Right cardiac atrium (tissue), 5 donors: Measurements from ENCODE around the gene LIMA1. TPM values are rescaled to one million over a fixed set of nuclear protein-coding genes. Genes with fewer than 3 reads are reported as not detected.
"Not testable (repeated sequence)": the region's sequence is repeated elsewhere in the genome, so short reads cannot be mapped to it uniquely, and the experiment has no call there.

Experiments
- ATAC-seq, 2 donors: fragments of 200-7000 bp; cut with Tn5 transposase; one replicate each; pipeline versions ENCODE4 v1.8.0 to v1.9.1; 2020; ENCODE audit warnings: moderate library complexity in 2 of 2, mild to moderate bottlenecking in 1 of 2
- DNase-seq, 3 donors: peaks; one replicate each; pipeline ENCODE4 v3.0.0-alpha.2; 2020
- H3K27ac ChIP-seq: one replicate; pipeline ENCODE4 v1.5.1; 2013; ENCODE audit warnings: mild to moderate bottlenecking, low read length, control low read depth, moderate library complexity
- H3K27me3 ChIP-seq: one replicate; pipeline ENCODE4 v1.6.1; 2013; ENCODE audit not compliant: control insufficient read depth, insufficient read depth
- H3K4me1 ChIP-seq: one replicate; pipeline ENCODE4 v1.6.1; 2013; ENCODE audit warnings: low read length; ENCODE audit not compliant: control insufficient read depth, insufficient read depth
- H3K4me3 ChIP-seq: one replicate; pipeline ENCODE4 v1.5.1; 2013; ENCODE audit warnings: low read length, control low read depth
- H3K9me3 ChIP-seq: one replicate; pipeline ENCODE4 v1.6.1; 2013; ENCODE audit warnings: low read length; ENCODE audit not compliant: control insufficient read depth
- WGBS: extraction: QIAGEN DNeasy Blood & Tissue Kit; methylation state at CpG from one replicate; pipeline ENCODE4 v1.1.7; 2013; 5-methylcytosine and 5-hydroxymethylcytosine counted together
- intact Hi-C, 4 donors: fragments of 100-400 bp; cut with DNase I; formaldehyde crosslinking; loops; one replicate each; pipeline versions ENCODE4 v1.11.0 to v1.14.0; 2022 to 2023
- polyA plus RNA-seq: library from polyadenylated mRNA; stranded (reverse); fragments of 200-250 nt; gene quantifications from one replicate; pipeline ENCODE4 v1.2.3, GENCODE V29; 2013
- total RNA-seq, 4 donors: library from RNA; stranded (reverse); fragmentation: NEBNext Ultra II Directional; extraction: Animal tissue kit (Norgen Biotek cat#: 25700); gene quantifications; one replicate each; pipeline ENCODE4 v1.2.1, GENCODE V29; 2021
- donor health status: healthy with polysubstance abuse.
- donor health status: DM: no; HTN: yes; CAD: no.
- donor health status: DM: no; HTN: no; CAD: no.
- donor health status: DM: no; HTN: yes; CAD: no; lungs with severe emphysema.
- donor health status: DM: yes; HTN: yes; CAD: no.

LIMA1 gene
- total and polyA plus RNA-seq, 5 donors: 19.9 to 33.5 (median 22.3) TPM

GRCh38 chr12:50247665-50248064 lies 35.7 kb downstream of the LIMA1 start:
- DNase-seq, intact Hi-C loops, H3K27me3 ChIP-seq, H3K4me3 ChIP-seq, H3K9me3 ChIP-seq, ATAC-seq: not testable (repeated sequence)
- Histone ChIP-seq H3K4me1 (peaks cover 13% of the 10 kb centered on the region), H3K27ac (peak overlapping the region; percentile 50)
- WGBS: 77% methylated on average over 9 of the region's 9 CpGs

DNA sequence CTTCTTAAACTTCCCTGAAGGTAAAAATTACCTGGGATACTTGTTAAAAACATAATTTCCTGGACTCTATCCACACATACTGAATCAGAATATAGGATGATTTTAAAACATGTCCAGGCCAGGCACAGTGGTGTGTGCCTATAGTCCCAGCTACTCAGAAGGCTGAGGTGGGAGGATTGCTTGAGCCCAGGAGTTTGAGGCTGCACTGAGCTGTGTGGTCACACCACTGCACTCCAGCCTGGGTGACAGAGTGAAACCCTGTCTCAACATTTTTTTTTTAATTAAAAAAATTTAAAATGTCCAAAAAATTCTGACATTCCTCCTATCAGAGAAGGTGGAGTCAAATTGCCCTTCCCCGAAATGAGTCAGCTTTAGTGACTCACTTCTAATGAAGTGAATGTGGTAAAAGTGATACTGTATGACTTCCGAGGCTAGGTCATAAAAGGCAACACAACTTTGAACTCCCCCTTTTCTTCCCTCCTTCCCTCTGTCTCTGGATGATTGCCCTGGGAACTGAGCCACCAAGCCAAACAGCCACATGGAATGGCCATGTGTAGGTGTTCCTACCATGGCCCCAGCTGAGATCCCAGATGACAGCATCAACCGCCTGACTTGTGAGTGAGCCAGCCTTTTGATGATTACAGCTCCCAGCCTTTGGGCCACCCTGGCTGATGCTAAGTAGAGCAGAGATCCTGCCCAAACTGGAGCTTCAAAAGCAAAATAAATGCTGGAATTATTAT lies 36.3 kb downstream of the LIMA1 start:
- DNase-seq: peak; percentile 73 to 80 (median 75)
- peak; percentile 81 to 85 for ATAC-seq
- intact Hi-C loops: no loop called here
- no peaks in the 10 kb centered on the region for H3K27me3 ChIP-seq
- H3K4me3 ChIP-seq: no peak overlapping the region
- H3K27ac ChIP-seq: peak overlapping the region; percentile 74
- no peaks in the 10 kb centered on the region for H3K9me3 ChIP-seq
- WGBS: 37% methylated on average over 3 of the region's 3 CpGs
- H3K4me1 ChIP-seq: peaks cover 15% of the 10 kb centered on the region

- DNase-seq (no peak), ATAC-seq (no peak)
- 76% methylated on average over 7 of the region's 7 CpGs for WGBS
- intact Hi-C loops: no loop called here
- Histone ChIP-seq H3K27ac (peak overlapping the region; percentile 74), H3K27me3 (no peaks in the 10 kb centered on the region), H3K4me1 (peaks cover 15% of the 10 kb centered on the region), H3K4me3 (no peak overlapping the region), H3K9me3 (no peaks in the 10 kb centered on the region)
Observed at GRCh38 chr12:50246197-50246865, 37.0 kb downstream of the LIMA1 start.

DNA sequence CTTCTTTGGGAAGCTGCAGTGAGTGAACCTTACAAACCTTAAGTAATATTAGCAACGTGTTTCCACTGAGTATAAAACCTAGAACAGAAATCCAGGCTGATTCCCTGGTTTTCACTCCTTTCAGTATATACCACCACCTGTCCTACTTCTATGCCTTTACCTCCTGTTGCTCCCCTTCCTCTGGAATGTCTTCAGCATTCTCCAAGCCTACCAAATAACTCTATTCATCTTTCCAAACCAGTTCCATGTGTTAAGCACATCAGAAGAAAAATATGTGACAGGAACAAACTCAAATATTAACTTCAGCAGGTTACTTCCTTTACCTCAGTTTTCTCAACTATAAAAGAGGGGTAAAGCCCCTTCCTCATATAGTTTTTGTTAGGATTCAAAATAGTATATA lies 39.8 kb downstream of the LIMA1 start:
- no peak for DNase-seq
- intact Hi-C loops: no loop called here
- H3K4me3 ChIP-seq: no peak overlapping the region
- H3K27me3 ChIP-seq: no peaks in the 10 kb centered on the region
- H3K27ac ChIP-seq: peak overlapping the region; percentile 72
- H3K9me3 ChIP-seq: no peaks in the 10 kb centered on the region
- ATAC-seq: no peak
- peaks cover 10% of the 10 kb centered on the region for H3K4me1 ChIP-seq
- 56% methylated on average over 1 of the region's 1 CpG for WGBS

DNA sequence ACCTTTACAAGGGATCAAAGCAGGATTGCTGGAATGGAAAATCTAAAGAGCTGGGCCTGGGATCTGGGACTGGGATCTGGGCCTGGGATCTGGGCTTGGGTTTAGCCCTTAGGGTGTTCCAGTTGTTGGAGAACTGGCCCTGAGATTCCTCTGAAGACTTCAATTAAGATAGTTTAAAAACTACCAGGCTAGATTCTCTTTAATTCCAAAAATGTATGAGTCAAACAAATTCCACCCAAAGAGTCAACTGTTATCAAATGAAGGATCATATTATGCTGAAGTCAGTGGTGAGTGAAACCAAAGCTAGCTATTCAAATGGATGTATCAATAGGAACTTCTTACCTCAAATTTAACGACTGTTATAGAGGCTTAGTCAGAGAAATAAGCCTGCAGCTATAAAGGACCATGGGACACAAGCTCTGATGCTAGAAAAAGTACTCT lies 40.5 kb downstream of the LIMA1 start:
- Histone ChIP-seq H3K4me1 (peaks cover 10% of the 10 kb centered on the region), H3K27me3 (no peaks in the 10 kb centered on the region), H3K9me3 (no peaks in the 10 kb centered on the region), H3K27ac (peak overlapping the region; percentile 88), H3K4me3 (no peak overlapping the region)
- intact Hi-C loops: no loop called here
- DNase-seq (no peak), ATAC-seq (no peak)
- WGBS: 83% methylated on average over 1 of the region's 1 CpG

DNA sequence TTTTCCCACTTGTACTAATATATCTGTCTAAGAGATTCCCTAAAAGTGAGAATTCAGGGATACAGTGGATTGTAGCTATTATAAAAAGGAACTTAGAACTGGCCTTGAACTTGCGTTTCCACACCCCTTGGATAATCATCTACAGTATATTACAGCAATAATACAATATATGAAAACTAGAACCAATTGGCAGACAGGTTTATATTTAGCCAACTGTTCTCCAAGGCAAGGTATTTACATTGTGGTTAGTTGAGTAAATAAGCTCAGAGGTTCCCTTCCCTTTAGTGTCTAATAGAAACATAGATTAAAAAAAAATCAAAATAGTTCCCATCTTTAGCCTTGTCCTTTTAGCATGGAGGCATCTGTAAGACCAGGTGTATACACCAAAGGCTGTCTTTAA lies 42.1 kb downstream of the LIMA1 start:
- Histone ChIP-seq H3K4me1 (peaks cover 5% of the 10 kb centered on the region), H3K27me3 (no peaks in the 10 kb centered on the region), H3K4me3 (no peak overlapping the region), H3K9me3 (no peaks in the 10 kb centered on the region), H3K27ac (no peak overlapping the region)
- intact Hi-C loops: no loop called here
- WGBS: 90% methylated on average over 1 of the region's 1 CpG
- no peak for ATAC-seq
- no peak for DNase-seq

- intact Hi-C loops: no loop called here
- Histone ChIP-seq H3K27me3 (no peaks in the 10 kb centered on the region), H3K27ac (no peak overlapping the region), H3K4me3 (no peak overlapping the region), H3K9me3 (no peaks in the 10 kb centered on the region), H3K4me1 (peaks cover 5% of the 10 kb centered on the region)
- ATAC-seq: peak in 1 of 2 donors; percentile 24
- WGBS: 37% methylated on average over 1 of the region's 1 CpG
- no peak for DNase-seq
Observed at GRCh38 chr12:50240792-50241114, 42.6 kb downstream of the LIMA1 start.

GRCh38 chr12:50240096-50240791 lies 43.1 kb downstream of the LIMA1 start:
- Histone ChIP-seq H3K4me1 (peaks cover 5% of the 10 kb centered on the region), H3K27ac (no peak overlapping the region), H3K4me3 (no peak overlapping the region), H3K27me3 (no peaks in the 10 kb centered on the region), H3K9me3 (no peaks in the 10 kb centered on the region)
- intact Hi-C loops: no loop called here
- WGBS: 70% methylated on average over 7 of the region's 7 CpGs
- DNase-seq: no peak
- ATAC-seq: no peak

DNA sequence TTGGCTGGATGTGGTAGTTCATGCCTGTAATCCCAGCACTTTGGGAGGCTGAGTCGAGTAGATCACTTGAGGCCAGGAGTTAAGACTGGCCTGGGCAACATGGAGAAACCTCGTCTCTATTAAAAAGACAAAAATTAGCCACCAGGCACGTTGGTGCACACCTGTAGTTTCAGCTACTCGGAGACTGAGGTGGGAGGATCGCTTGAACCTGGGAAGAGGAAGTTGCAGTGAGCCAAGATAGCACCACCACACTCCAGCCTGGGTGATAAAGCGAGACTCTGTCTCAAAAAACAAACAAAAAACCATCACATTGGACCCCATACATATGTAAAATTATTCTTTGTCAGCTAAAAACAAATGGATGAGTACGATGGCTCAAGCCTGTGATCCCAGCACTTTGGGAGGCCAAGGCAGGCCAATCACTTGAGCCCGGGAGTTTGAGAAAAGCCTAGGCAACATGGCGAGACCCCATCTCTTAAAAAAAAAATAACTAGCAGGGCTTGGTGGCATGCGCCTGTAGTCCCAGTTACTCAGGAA lies 43.9 kb downstream of the LIMA1 start:
- H3K4me1 ChIP-seq: peaks cover 5% of the 10 kb centered on the region
- no peak overlapping the region for H3K4me3 ChIP-seq
- WGBS: 91% methylated on average over 10 of the region's 10 CpGs
- DNase-seq (no peak), ATAC-seq (no peak)
- H3K9me3 ChIP-seq: no peaks in the 10 kb centered on the region
- no peak overlapping the region for H3K27ac ChIP-seq
- no peaks in the 10 kb centered on the region for H3K27me3 ChIP-seq
- intact Hi-C loops: no loop called here

- intact Hi-C loops: no loop called here
- DNase-seq (no peak), ATAC-seq (peak; percentile 48 to 64)
- H3K9me3 ChIP-seq: no peaks in the 10 kb centered on the region
- H3K27ac ChIP-seq: no peak overlapping the region
- H3K27me3 ChIP-seq: no peaks in the 10 kb centered on the region
- 75% methylated on average over 3 of the region's 3 CpGs for WGBS
- peaks cover 2% of the 10 kb centered on the region for H3K4me1 ChIP-seq
- H3K4me3 ChIP-seq: no peak overlapping the region
Observed at GRCh38 chr12:50234347-50234746, 49.0 kb downstream of the LIMA1 start.

DNA sequence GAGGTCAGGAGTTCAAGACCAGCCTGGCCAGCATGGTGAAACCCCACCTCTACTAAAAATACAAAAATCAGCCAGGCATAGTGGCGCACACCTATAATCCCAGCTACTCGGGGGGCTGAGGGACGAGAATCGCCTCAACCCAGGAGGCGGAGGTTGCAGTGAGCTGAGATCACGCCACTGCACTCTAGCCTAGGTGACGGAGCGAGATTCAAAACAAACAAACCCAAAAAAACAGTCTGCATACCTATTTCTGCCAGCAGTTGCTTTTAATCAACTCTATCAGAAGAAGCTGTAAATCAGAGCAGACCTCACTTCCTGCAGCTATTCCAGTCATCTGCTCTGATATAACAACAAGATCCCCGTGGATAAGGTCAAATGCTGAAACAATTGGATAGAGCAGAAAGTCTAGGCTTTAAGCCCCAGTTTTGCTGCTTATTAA lies 50.5 kb downstream of the LIMA1 start:
- 86% methylated on average over 9 of the region's 9 CpGs for WGBS
- Histone ChIP-seq H3K4me3 (no peak overlapping the region), H3K9me3 (no peaks in the 10 kb centered on the region), H3K4me1 (no peaks in the 10 kb centered on the region), H3K27me3 (no peaks in the 10 kb centered on the region), H3K27ac (no peak overlapping the region)
- DNase-seq (no peak), ATAC-seq (no peak)
- intact Hi-C loops: no loop called here
